Mucosa of rectum (tissue), 2 donors: ENCODE measurements around the gene METRNL.
"Not testable (repeated sequence)": the region's sequence is repeated elsewhere in the genome, so short reads cannot be mapped to it uniquely, and the experiment has no call there.

Source experiments
- H3K27ac ChIP-seq, 2 donors: one replicate each; pipeline ENCODE4 v1.7.0; 2013; ENCODE audit warnings: inconsistent platforms in 2 of 2, low read depth in 2 of 2, low read length in 2 of 2
- H3K27me3 ChIP-seq, 2 donors: one replicate each; pipeline ENCODE4 v1.7.0; 2013; ENCODE audit warnings: low read length in 2 of 2; ENCODE audit not compliant: control insufficient read depth in 2 of 2, insufficient read depth in 2 of 2
- H3K36me3 ChIP-seq, 2 donors: one replicate each; pipeline ENCODE4 v1.7.0; 2013; ENCODE audit warnings: low read length in 2 of 2; ENCODE audit not compliant: control insufficient read depth in 2 of 2, insufficient read depth in 2 of 2
- H3K4me1 ChIP-seq, 2 donors: one replicate each; pipeline ENCODE4 v1.7.0; 2013; ENCODE audit warnings: low read length in 2 of 2, mild to moderate bottlenecking in 1 of 2; ENCODE audit not compliant: control insufficient read depth in 2 of 2, insufficient read depth in 2 of 2
- H3K4me3 ChIP-seq, 2 donors: one replicate each; pipeline ENCODE4 v1.7.0; 2013; ENCODE audit warnings: low read length in 2 of 2
- H3K9ac ChIP-seq, 2 donors: one replicate each; pipeline ENCODE4 v1.7.0; 2013; ENCODE audit warnings: low read length in 2 of 2, low read depth in 1 of 2, mild to moderate bottlenecking in 1 of 2
- H3K9me3 ChIP-seq, 2 donors: one replicate each; pipeline ENCODE4 v1.7.0; 2013; ENCODE audit warnings: low read length in 2 of 2; ENCODE audit not compliant: control insufficient read depth in 2 of 2
- donor health status: healthy.
- donor health status: Normal muscosa, but diverticular disease.

The METRNL gene

DNA sequence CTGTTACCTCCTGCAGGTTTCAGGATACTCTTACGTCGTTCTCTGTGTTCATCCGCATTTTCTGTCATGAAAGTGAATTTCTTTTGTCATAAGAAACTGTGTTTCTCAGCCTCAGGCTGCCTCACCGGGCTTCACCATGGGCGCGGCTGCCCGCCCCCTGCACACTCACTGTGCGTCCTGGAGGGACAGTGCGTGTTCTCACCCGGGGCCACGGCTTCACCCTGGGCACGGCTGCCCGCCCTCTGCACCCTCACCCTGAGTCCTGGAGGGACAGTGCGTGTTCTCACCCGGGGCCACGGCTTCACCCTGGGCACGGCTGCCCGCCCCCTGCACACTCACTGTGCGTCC lies 12.9 kb upstream of the METRNL start:
- H3K4me1 ChIP-seq, H3K9ac ChIP-seq, H3K36me3 ChIP-seq, H3K27ac ChIP-seq, H3K4me3 ChIP-seq, H3K9me3 ChIP-seq, H3K27me3 ChIP-seq: not testable (repeated sequence)

- no peaks in the 10 kb centered on the region for H3K9me3 ChIP-seq
- peaks cover 0 to 7% of the 10 kb centered on the region in 2 donors for H3K4me1 ChIP-seq
- H3K36me3 ChIP-seq = no peaks in the 10 kb centered on the region
- no peak overlapping the region for H3K9ac ChIP-seq
- H3K27me3 ChIP-seq = no peaks in the 10 kb centered on the region
- no peak overlapping the region for H3K4me3 ChIP-seq
- no peak overlapping the region for H3K27ac ChIP-seq
Measured at GRCh38 chr17:83067071-83067717, 12.2 kb upstream of the METRNL start.

- Histone ChIP-seq H3K4me1 (peaks cover 3 to 11% of the 10 kb centered on the region in 2 donors), H3K36me3 (no peaks in the 10 kb centered on the region), H3K27ac (no peak overlapping the region), H3K4me3 (no peak overlapping the region), H3K9ac (no peak overlapping the region), H3K27me3 (no peaks in the 10 kb centered on the region), H3K9me3 (no peaks in the 10 kb centered on the region)
Measured at GRCh38 chr17:83067718-83068261, 11.6 kb upstream of the METRNL start.

DNA sequence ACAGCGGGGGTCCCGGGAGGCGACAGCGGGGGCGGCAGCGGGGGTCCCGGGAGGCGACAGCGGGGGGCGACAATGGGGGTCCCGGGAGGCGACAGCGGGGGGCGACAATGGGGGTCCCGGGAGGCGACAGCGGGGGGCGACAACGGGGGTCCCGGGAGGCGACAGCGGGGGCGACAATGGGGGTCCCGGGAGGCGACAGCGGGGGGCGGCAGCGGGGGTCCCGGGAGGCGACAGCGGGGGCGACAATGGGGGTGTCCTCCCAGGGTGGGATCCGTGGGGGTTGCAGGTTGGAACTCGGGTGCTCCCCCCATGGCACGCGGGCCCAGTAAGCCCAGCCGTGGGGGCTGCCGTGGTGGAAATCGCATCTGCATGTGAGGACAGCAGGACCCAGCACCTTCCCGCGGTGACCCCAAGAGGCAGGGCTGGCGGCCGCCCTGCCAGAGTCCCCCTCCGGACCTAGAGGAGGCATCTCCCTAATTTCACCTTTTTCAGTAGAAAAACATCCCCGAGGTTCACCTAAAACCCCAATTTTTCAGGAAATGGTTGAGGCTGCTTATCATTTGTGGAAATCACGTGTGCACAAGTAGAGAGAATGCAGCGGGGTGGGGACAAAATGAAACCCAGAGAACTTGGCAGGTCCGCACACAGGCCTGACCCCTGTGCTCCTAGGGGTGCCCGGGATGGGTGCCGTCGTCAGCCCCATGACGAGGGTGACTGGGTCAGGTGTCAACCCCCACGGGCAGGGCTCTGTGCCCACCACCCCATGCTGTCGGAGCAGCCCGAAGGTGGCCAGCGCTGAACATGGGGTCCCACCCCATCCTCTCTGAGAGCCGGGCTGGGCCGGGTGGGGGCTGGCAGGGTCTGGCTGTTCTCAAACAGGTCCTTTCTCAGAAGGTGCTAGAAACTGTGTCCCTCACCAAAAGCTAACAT lies 10.5 kb upstream of the METRNL start:
- H3K9me3 ChIP-seq = no peaks in the 10 kb centered on the region
- H3K27ac ChIP-seq = no peak overlapping the region
- no peaks in the 10 kb centered on the region for H3K27me3 ChIP-seq
- no peaks in the 10 kb centered on the region for H3K36me3 ChIP-seq
- H3K4me1 ChIP-seq = peaks cover 10 to 22% of the 10 kb centered on the region in 2 donors
- H3K4me3 ChIP-seq = no peak overlapping the region
- H3K9ac ChIP-seq = no peak overlapping the region

DNA sequence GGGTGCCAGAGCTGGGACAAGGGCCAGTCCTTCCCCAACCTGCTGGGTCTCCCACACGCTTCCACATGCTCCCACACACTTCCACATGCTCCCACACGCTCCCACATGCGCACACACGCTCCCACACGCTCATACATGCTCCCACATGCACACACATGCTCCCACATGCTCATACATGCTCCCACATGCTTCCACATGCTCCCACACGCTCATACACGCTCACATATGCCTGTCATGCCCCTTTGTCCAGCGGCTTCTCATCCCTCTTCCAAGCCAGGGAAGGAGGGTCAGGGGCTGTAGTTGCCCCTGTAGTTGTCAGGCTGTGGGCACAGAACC lies 9.9 kb upstream of the METRNL start:
- no peak overlapping the region for H3K9ac ChIP-seq
- no peaks in the 10 kb centered on the region for H3K27me3 ChIP-seq
- H3K9me3 ChIP-seq = no peaks in the 10 kb centered on the region

GRCh38 chr17:83069931-83070742 lies 9.3 kb upstream of the METRNL start:
- H3K27me3 ChIP-seq = no peaks in the 10 kb centered on the region
- peaks cover 16 to 17% of the 10 kb centered on the region in 2 donors for H3K4me1 ChIP-seq
- H3K27ac ChIP-seq = no peak overlapping the region
- no peak overlapping the region for H3K4me3 ChIP-seq
- H3K9ac ChIP-seq = no peak overlapping the region
- H3K9me3 ChIP-seq = no peaks in the 10 kb centered on the region
- no peaks in the 10 kb centered on the region for H3K36me3 ChIP-seq

More for the DNA sequence above, 9.9 kb upstream of the METRNL start:
- Histone ChIP-seq H3K36me3 (no peaks in the 10 kb centered on the region), H3K4me3 (no peak overlapping the region), H3K4me1 (peaks cover 12 to 21% of the 10 kb centered on the region in 2 donors), H3K27ac (no peak overlapping the region)

DNA sequence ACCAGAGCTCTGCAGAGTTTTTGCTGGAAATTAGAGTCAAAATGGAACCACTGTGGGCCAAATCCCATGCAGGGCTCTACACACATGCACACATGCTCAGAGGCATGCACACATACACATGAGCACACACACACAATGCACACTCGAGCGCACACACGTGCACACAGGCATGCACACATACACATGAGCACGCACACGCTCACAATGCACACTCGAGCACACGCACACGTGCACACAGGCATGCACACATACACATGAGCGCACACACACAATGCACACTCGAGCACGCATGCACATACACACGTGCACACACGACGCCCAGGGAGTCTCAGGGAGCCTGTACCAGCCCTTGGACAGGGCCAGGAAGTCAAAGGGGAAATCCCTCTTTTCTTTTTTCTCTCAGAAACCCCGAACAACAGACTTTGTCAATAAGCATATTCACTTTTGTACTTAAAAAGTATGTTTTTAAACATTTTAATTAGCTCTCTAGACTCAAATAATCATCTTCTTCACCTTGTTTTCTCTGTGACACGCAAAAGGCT lies 8.5 kb upstream of the METRNL start:
- Histone ChIP-seq H3K27me3 (no peaks in the 10 kb centered on the region), H3K4me3 (no peak overlapping the region), H3K4me1 (peaks cover 16 to 17% of the 10 kb centered on the region in 2 donors), H3K36me3 (no peaks in the 10 kb centered on the region), H3K9ac (no peak overlapping the region), H3K27ac (no peak overlapping the region), H3K9me3 (no peaks in the 10 kb centered on the region)

DNA sequence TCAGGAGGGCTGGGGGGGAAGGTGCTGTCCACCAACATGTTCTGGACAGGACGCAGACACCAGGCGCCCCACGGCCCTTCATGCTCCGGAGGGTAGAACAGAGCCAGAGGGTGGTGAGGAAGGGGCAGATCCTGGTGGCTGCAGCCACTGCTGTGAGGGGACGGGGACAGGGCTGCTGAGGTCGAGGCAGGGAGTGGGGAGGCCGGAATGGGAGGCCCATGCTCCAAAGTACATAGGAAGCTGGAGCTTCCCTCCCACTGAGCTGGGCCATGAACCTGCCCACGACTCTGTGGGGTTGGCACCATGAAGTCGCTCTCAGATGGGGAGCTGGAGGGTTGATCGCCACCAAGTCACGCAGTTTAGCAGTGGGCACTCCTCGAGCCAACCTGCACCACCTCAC lies 8.0 kb upstream of the METRNL start:
- Histone ChIP-seq H3K9ac (no peak overlapping the region), H3K4me1 (peaks cover 16 to 17% of the 10 kb centered on the region in 2 donors), H3K27me3 (no peaks in the 10 kb centered on the region), H3K4me3 (no peak overlapping the region), H3K36me3 (no peaks in the 10 kb centered on the region), H3K9me3 (no peaks in the 10 kb centered on the region), H3K27ac (no peak overlapping the region)

DNA sequence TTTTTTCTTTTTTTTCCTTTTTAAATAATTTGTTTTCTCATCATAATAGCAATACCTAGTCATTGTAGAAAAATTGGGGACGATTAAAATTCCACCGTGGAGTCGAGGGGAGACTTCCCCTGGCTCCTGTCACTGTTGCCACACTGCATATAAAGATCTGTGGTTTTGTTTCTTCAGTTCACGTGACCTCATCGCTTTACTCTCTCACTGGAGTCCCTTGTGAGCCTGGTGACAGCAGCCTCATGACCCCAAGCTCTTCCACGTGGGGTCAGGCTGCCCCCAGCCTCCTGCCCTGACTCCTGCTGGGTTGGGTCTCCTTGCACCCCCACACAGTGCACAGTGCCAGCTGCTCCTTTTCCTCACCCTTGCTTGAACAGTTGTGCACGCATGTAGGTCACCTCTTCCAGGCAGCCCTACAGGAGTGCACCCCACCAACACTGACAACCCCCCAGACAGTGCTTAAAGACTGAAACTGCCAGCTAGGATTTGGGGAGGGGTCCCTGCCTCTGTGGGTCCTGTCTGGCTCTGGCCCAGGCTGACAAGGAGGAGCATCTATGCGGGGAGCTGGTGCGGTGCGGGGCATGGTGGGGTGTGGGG lies 7.3 kb upstream of the METRNL start:
- Histone ChIP-seq H3K36me3 (no peaks in the 10 kb centered on the region), H3K9ac (no peak overlapping the region), H3K27me3 (peaks cover 0 to 3% of the 10 kb centered on the region in 2 donors), H3K9me3 (no peaks in the 10 kb centered on the region), H3K27ac (no peak overlapping the region), H3K4me1 (peaks cover 16 to 17% of the 10 kb centered on the region in 2 donors), H3K4me3 (no peak overlapping the region)
